BE2C (cell line): ENCODE results near the gene RPRD2.
A peak's percentile ranks its signal among the peaks of the same experiment; 100 is the strongest.

Experiments used
- DNase-seq: peaks from one replicate; pipeline ENCODE4 v3.0.0-alpha.2; 2020
- H3K27me3 ChIP-seq: fragments of 250-450 bp; sonication (Bioruptor Pico); 2 replicates; pipeline ENCODE4 v1.5.1; 2020; ENCODE audit warnings: mild to moderate bottlenecking
- H3K36me3 ChIP-seq: fragments of 250-450 bp; sonication (Bioruptor Pico); 2 replicates; pipeline ENCODE4 v1.5.1; 2020; ENCODE audit warnings: mild to moderate bottlenecking
- H3K4me1 ChIP-seq: fragments of 250-450 bp; sonication (Bioruptor Pico); 2 replicates; pipeline ENCODE4 v1.5.1; 2020
- H3K4me3 ChIP-seq: 2 replicates; pipeline ENCODE4 v1.5.1; 2011; ENCODE audit warnings: low read depth, low read length
- H3K9me3 ChIP-seq: fragments of 250-450 bp; sonication (Bioruptor Pico); 2 replicates; pipeline ENCODE4 v1.5.1; 2020
- TF ChIP-seq, protein P1 (sequence below): IDR thresholded peaks from 2 replicates; pipeline ENCODE4 v1.5.1; 2012; ENCODE audit warnings: mild to moderate bottlenecking, low read depth, low read length

The RPRD2 gene

DNA sequence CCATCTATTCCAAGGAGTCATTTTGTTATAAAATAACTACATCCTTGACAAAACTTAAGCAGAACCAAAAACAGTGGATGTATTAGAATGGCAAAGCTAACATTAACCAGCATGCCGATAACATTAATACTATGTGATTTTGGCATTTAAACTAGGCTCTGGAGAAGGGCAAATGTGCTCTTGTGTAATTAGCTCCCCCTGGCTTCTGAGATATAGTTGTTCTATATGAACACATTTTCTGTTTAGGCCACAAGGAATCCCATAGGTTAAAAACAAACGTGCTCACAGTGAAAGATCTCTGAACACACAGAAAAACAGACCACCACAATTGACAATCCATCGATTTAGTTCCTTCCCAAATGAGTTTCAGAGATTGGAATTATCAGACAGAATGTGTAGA, 65.9 kb downstream of the RPRD2 start:
- H3K27me3 ChIP-seq: no peaks in the 10 kb centered on the region
- no peaks in the 10 kb centered on the region; the same call in 1 of the 2 replicates for H3K36me3 ChIP-seq
- H3K4me1 ChIP-seq: no peaks in the 10 kb centered on the region
- no peak for DNase-seq
- TF ChIP-seq, protein P1, sequence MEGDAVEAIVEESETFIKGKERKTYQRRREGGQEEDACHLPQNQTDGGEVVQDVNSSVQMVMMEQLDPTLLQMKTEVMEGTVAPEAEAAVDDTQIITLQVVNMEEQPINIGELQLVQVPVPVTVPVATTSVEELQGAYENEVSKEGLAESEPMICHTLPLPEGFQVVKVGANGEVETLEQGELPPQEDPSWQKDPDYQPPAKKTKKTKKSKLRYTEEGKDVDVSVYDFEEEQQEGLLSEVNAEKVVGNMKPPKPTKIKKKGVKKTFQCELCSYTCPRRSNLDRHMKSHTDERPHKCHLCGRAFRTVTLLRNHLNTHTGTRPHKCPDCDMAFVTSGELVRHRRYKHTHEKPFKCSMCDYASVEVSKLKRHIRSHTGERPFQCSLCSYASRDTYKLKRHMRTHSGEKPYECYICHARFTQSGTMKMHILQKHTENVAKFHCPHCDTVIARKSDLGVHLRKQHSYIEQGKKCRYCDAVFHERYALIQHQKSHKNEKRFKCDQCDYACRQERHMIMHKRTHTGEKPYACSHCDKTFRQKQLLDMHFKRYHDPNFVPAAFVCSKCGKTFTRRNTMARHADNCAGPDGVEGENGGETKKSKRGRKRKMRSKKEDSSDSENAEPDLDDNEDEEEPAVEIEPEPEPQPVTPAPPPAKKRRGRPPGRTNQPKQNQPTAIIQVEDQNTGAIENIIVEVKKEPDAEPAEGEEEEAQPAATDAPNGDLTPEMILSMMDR: peak; percentile 39
- no peak overlapping the region for H3K4me3 ChIP-seq
- no peaks in the 10 kb centered on the region for H3K9me3 ChIP-seq

DNA sequence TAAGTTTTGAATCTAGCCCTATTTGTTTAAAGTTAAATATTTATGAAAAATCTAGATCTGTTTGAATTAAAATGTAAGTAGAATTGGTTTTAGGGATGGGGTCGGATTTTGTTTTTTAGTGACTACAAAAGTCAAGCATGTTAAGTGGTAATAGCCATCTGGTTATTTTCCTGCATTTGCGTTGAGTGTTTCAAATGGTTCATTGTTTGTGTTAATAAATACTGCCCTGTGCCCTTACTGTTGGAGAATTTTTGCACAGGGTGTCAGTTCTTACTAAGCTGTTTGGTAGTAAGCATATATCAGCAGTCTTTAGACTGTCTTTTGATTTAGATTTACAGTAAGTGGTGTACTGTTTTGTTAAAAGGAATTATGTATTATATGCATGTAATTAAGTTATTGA, 77.2 kb downstream of the RPRD2 start:
- Histone ChIP-seq H3K4me1 (no peaks in the 10 kb centered on the region), H3K36me3 (peaks cover 48% of the 10 kb centered on the region), H3K27me3 (no peaks in the 10 kb centered on the region), H3K4me3 (no peak overlapping the region), H3K9me3 (no peaks in the 10 kb centered on the region)
- no peak for DNase-seq
- TF ChIP-seq, protein P1: no peak

DNA sequence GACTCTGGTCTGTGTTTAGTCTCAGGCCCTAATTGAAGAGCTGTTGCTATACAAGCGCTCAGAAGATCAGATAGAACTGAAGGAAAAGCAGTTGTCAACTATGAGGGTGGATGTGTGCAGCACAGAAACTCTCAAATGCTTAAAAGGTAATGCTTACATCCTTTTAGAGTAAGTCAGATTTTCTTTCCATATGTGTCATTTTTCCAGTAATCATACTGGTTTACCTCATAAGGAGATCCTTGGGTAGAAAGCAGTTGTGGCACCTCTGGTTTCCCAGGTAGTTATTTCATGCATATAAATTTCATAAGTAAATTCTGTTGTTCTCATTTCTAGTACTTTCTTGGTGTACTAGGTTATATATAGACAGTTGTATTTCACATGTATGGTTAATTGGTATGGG, 80.3 kb downstream of the RPRD2 start:
- Histone ChIP-seq H3K4me1 (no peaks in the 10 kb centered on the region), H3K36me3 (peaks cover 61% of the 10 kb centered on the region), H3K4me3 (no peak overlapping the region), H3K9me3 (no peaks in the 10 kb centered on the region), H3K27me3 (no peaks in the 10 kb centered on the region)
- no peak for DNase-seq
- TF ChIP-seq, protein P1: no peak

DNA sequence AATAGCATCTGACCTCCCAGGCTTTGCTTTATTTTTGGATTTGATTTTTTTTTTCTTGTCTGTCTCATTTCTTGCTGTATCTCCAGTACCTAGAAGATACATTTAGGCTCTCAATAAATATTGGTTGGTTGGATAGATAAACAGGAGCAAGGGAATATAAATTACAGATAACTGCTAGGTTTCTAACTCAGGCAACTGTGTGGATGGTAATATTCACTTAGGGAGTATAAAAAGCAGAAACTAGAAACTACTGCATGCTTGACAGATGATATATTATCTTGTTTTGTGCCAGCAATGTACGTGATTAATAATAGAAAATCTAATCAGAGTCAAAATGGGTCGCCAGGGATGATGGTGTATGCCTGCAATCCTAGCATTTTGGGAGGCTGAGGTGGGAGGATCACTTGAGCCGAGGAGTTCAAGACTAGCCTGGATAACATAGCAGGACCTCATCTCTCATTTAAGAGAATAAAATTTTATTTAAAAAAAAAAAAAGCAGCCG, 92.2 kb downstream of the RPRD2 start:
- no peaks in the 10 kb centered on the region for H3K4me1 ChIP-seq
- H3K9me3 ChIP-seq: no peaks in the 10 kb centered on the region
- H3K4me3 ChIP-seq: no peak overlapping the region
- DNase-seq: no peak
- TF ChIP-seq, protein P1: no peak
- H3K36me3 ChIP-seq: peaks cover 48% of the 10 kb centered on the region
- H3K27me3 ChIP-seq: no peaks in the 10 kb centered on the region

DNA sequence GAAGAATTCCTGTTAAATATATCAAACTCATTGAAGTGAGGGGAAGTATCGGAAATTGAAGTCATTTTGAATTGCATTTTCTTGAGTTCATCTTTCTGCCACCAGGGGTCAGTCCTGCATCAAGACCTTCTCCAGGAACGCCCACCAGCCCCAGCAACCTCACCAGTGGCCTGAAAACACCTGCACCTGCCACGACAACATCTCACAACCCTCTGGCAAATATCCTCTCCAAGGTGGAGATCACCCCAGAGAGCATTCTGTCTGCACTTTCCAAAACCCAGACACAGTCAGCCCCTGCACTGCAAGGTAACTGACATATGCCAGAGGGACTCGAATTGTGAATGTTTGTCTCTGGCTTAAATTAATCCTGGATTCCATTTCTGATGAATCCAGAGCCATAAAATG, 100.5 kb downstream of the RPRD2 start:
- Histone ChIP-seq H3K27me3 (no peaks in the 10 kb centered on the region), H3K4me1 (no peaks in the 10 kb centered on the region), H3K4me3 (no peak overlapping the region), H3K9me3 (no peaks in the 10 kb centered on the region), H3K36me3 (peaks cover 52% of the 10 kb centered on the region)
- TF ChIP-seq, protein P1: peak; percentile 82
- DNase-seq: peak; percentile 74

DNA sequence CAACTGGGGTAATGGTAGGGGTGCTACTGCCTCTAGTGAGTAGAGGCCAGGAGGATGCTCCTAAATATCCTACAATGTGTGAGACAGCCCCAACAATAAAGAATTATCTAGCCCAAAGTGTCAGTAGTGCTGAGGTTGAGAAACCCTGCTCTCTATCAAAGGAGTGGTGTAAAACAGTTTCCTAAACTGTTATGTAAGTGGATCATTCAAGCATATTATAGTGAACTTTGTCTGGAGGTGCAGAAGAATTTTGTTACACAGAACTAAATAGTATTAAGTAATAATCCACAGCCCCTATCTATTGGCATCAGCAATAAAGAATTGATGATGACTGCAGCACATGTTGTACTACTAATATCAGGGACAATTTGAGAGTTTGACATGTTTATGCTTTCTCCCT, 103.0 kb downstream of the RPRD2 start:
- TF ChIP-seq, protein P1: no peak
- Histone ChIP-seq H3K4me1 (no peaks in the 10 kb centered on the region), H3K27me3 (no peaks in the 10 kb centered on the region), H3K4me3 (no peak overlapping the region), H3K36me3 (peaks cover 53% of the 10 kb centered on the region), H3K9me3 (no peaks in the 10 kb centered on the region)
- no peak for DNase-seq
